GM21786 (cell line): ENCODE data around the gene PTEN.

ENCODE experiments used
- ATAC-seq: cut with Tn5 transposase; IDR thresholded peaks from one replicate; pipeline ENCODE4 v1.9.1; 2021; ENCODE audit not compliant: unreplicated experiment

Gene PTEN

GRCh38 chr10:87915989-87916388 is 52.6 kb downstream of the PTEN start:
- no peak for ATAC-seq

- ATAC-seq: no peak
Measured at GRCh38 chr10:87916515-87916914, 53.1 kb downstream of the PTEN start.

- ATAC-seq: no peak
Measured at GRCh38 chr10:87918254-87918859, 54.9 kb downstream of the PTEN start.

- ATAC-seq: no peak
Measured at GRCh38 chr10:87920538-87920937, 57.1 kb downstream of the PTEN start.

GRCh38 chr10:87921931-87922688 is 58.7 kb downstream of the PTEN start:
- ATAC-seq: no peak

GRCh38 chr10:87923233-87923632 is 59.8 kb downstream of the PTEN start:
- no peak for ATAC-seq

- ATAC-seq: no peak
Measured at GRCh38 chr10:87925570-87925969, 62.1 kb downstream of the PTEN start.

GRCh38 chr10:87927091-87927490 is 63.7 kb downstream of the PTEN start:
- ATAC-seq: no peak

- no peak for ATAC-seq
Measured at GRCh38 chr10:87928996-87929395, 65.6 kb downstream of the PTEN start.

- no peak for ATAC-seq
Measured at GRCh38 chr10:87930141-87930540, 66.7 kb downstream of the PTEN start.

GRCh38 chr10:87930934-87931835 is 67.8 kb downstream of the PTEN start:
- ATAC-seq: no peak

- no peak for ATAC-seq
Measured at GRCh38 chr10:87931836-87932230, 68.4 kb downstream of the PTEN start.

GRCh38 chr10:87935290-87936141 is 72.1 kb downstream of the PTEN start:
- ATAC-seq: no peak

GRCh38 chr10:87940210-87940609 is 76.8 kb downstream of the PTEN start:
- ATAC-seq: no peak

- ATAC-seq: no peak
Measured at GRCh38 chr10:87942884-87943527, 79.6 kb downstream of the PTEN start.

- ATAC-seq: no peak
Measured at GRCh38 chr10:87945984-87946383, 82.6 kb downstream of the PTEN start.

GRCh38 chr10:87952612-87953011 is 89.2 kb downstream of the PTEN start:
- no peak for ATAC-seq

GRCh38 chr10:87956055-87956454 is 92.6 kb downstream of the PTEN start:
- ATAC-seq: no peak

- no peak for ATAC-seq
Measured at GRCh38 chr10:87957702-87958101, 94.3 kb downstream of the PTEN start.

GRCh38 chr10:87960230-87960629 is 96.8 kb downstream of the PTEN start:
- ATAC-seq: no peak
